ENCODE measurements around the gene MTAP. TPM values are rescaled to one million over a fixed set of nuclear protein-coding genes. Genes with fewer than 3 reads are reported as not detected.

MTAP gene
- total and polyA plus RNA-seq, 2 of the 13 experiments (the other 11 are each of a cell fraction or from before 2014, with no cell fraction given), result 16.7 to 51.2 TPM

GRCh38 chr9:21802418-21803000 lies at the start of gene MTAP (continued):
- TF ChIP-seq AFF4 (CRISPR knock-in tag; IDR thresholded peaks at IDR 0.05), result 0 out of 2 replicates have a peak, but pooled peaks have one; percentile 50
- TF ChIP-seq NPAS2 (CRISPR knock-in tag; IDR thresholded peaks at IDR 0.05; ENCODE audit: borderline replicate concordance), result no peak
- no peak for TF ChIP-seq IKZF1 (IDR thresholded peaks at IDR 0.05)
- TF ChIP-seq ZNF788 (CRISPR knock-in tag; IDR thresholded peaks at IDR 0.05; ENCODE audit: borderline replicate concordance), result peak; percentile 68; the same call in 1 of the 2 replicates
- peak; percentile 71 for TF ChIP-seq ZNF879 (CRISPR knock-in tag; IDR thresholded peaks at IDR 0.05)
- TF ChIP-seq KAT8 (CRISPR knock-in tag; IDR thresholded peaks at IDR 0.05), result peak; percentile 68
- no peak for TF ChIP-seq ZNF766 (CRISPR knock-in tag; IDR thresholded peaks at IDR 0.05; ENCODE audit: borderline replicate concordance)
- peak; percentile 71; the same call in 1 of the 2 replicates for TF ChIP-seq ZNF230 (CRISPR knock-in tag; IDR thresholded peaks at IDR 0.05)
- peak; percentile 37; the same call in 1 of the 2 replicates for TF ChIP-seq MED13 (CRISPR knock-in tag; IDR thresholded peaks at IDR 0.05)
- TF ChIP-seq ZNF790 (CRISPR knock-in tag; IDR thresholded peaks at IDR 0.05; ENCODE audit: borderline replicate concordance), result no peak
- TF ChIP-seq KLF6 (CRISPR knock-in tag; IDR thresholded peaks at IDR 0.05), result no peak
- peak; percentile 94 for TF ChIP-seq RBFOX2 (IDR thresholded peaks at IDR 0.05; ENCODE audit: low read depth, low read length)
- TF ChIP-seq E2F5 (CRISPR knock-in tag; conservative IDR thresholded peaks at IDR 0.05), result peak; percentile 67; the same call in 1 of the 2 replicates
- TF ChIP-seq, protein P1, sequence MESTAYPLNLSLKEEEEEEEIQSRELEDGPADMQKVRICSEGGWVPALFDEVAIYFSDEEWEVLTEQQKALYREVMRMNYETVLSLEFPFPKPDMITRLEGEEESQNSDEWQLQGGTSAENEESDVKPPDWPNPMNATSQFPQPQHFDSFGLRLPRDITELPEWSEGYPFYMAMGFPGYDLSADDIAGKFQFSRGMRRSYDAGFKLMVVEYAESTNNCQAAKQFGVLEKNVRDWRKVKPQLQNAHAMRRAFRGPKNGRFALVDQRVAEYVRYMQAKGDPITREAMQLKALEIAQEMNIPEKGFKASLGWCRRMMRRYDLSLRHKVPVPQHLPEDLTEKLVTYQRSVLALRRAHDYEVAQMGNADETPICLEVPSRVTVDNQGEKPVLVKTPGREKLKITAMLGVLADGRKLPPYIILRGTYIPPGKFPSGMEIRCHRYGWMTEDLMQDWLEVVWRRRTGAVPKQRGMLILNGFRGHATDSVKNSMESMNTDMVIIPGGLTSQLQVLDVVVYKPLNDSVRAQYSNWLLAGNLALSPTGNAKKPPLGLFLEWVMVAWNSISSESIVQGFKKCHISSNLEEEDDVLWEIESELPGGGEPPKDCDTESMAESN (CRISPR knock-in tag; conservative IDR thresholded peaks at IDR 0.05), result peak; percentile 76; the same call in 1 of the 2 replicates
- no peak for TF ChIP-seq KLF11 (CRISPR knock-in tag; IDR thresholded peaks at IDR 0.05)
- no peak for TF ChIP-seq RELA (CRISPR knock-in tag; IDR thresholded peaks at IDR 0.05)
- no peak for TF ChIP-seq RAD21 (CRISPR knock-in tag; IDR thresholded peaks at IDR 0.05)
- TF ChIP-seq YEATS4 (CRISPR knock-in tag; IDR thresholded peaks at IDR 0.05; ENCODE audit: borderline replicate concordance), result peak; percentile 62
- TF ChIP-seq ZNF33A (CRISPR knock-in tag; IDR thresholded peaks at IDR 0.05; ENCODE audit: borderline replicate concordance), result no peak
